Measurements from ENCODE around the gene VMP1.

DNA sequence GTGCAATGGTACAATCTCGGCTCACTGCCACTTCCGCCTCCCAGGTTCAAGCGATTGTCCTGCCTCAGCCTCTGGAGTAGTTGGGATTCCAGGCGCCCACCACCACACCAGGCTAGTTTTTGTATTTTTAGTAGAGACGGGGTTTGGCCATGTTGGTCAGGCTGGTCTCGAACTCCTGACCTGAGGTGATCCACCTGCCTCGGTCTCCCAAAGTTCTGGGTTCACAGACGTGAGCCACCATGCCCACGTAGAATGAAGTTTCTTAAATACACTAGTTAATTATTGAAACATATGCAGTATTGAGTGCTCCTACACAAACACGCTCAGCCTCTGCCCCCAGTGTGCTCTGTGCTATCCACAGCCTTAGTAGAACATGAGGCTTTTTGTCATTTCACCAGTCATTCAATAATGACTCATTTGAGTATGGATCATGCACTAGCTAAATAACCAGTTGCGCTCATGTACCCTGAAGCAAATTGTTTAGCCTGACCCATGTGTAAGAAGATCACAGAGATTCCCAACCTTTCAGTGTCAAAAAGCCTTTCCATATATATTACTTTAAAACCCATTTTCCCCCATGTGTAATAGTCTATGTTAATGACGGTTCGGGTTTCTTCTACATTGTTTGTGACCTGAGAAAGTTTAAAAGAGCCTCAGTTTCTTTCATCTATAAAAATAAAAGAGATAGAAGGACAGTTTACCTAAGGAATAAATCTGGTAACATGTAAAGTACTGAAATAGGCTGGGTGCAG lies 135.6 kb downstream of the VMP1 start:
- TF ChIP-seq CTCF (tag by site-specific recombination; IDR thresholded peaks at IDR 0.05) (no peak), ZNF670 (tag by site-specific recombination; IDR thresholded peaks at IDR 0.05; ENCODE audit: low read depth) (no peak), ZNF777 (tag by site-specific recombination; IDR thresholded peaks at IDR 0.05; ENCODE audit: borderline replicate concordance) (no peak), OSR2 (tag by site-specific recombination; IDR thresholded peaks at IDR 0.05) (no peak), REST (tag by site-specific recombination; IDR thresholded peaks at IDR 0.05) (no peak), SCRT1 (tag by site-specific recombination; IDR thresholded peaks at IDR 0.05; ENCODE audit: borderline replicate concordance) (no peak), KLF8 (tag by site-specific recombination; IDR thresholded peaks at IDR 0.05) (no peak), IKZF3 (tag by site-specific recombination; IDR thresholded peaks at IDR 0.05) (no peak), ZBTB20 (tag by site-specific recombination; IDR thresholded peaks at IDR 0.05) (no peak), PBX3 (CRISPR knock-in tag; IDR thresholded peaks at IDR 0.05) (no peak)
